GM13977 (cell line): Measurements from ENCODE around the gene TAC3.

ENCODE experiments used
- DNase-seq: peaks from one replicate; pipeline ENCODE4 v3.0.0; 2012; ENCODE audit warnings: low spot score
- in situ Hi-C: fragments of 300-500 bp; cut with MboI; formaldehyde crosslinking; loops from one replicate; pipeline ENCODE4 v1.12.0; 2022; ENCODE audit warnings: low sequenced_read_pairs, low pct_unique_long_range_greater_than_20kb, mixed read lengths, inconsistent platforms; ENCODE audit not compliant: unreplicated experiment
- TF ChIP-seq, protein P1 (sequence below): IDR thresholded peaks from 2 replicates; pipeline ENCODE4 v1.5.1; 2012; ENCODE audit warnings: mild to moderate bottlenecking, control low read depth; ENCODE audit not compliant: insufficient read depth; ENCODE audit errors: extremely low read depth, missing control alignments

TAC3 gene

DNA sequence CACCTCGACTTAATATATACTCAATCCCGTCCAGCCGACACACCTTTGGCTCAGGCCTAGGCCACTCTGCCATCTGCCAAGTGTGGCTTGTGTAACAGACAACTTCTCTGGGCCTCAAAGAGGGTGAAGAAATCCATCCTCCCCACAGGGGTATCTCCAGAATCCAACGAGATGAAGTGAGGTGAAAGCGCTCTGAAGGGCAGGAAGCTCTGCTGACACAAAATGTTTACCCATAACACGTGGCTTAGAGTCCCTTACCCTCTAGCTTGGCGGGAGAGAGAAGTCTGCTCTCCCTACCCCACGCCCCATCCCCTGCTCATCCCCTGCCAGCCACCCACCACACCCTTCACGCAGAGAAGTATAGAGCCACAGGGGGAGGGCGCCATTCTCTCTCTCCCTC is 23.0 kb downstream of the TAC3 start:
- TF ChIP-seq, protein P1, sequence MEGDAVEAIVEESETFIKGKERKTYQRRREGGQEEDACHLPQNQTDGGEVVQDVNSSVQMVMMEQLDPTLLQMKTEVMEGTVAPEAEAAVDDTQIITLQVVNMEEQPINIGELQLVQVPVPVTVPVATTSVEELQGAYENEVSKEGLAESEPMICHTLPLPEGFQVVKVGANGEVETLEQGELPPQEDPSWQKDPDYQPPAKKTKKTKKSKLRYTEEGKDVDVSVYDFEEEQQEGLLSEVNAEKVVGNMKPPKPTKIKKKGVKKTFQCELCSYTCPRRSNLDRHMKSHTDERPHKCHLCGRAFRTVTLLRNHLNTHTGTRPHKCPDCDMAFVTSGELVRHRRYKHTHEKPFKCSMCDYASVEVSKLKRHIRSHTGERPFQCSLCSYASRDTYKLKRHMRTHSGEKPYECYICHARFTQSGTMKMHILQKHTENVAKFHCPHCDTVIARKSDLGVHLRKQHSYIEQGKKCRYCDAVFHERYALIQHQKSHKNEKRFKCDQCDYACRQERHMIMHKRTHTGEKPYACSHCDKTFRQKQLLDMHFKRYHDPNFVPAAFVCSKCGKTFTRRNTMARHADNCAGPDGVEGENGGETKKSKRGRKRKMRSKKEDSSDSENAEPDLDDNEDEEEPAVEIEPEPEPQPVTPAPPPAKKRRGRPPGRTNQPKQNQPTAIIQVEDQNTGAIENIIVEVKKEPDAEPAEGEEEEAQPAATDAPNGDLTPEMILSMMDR = no peak
- DNase-seq = no peak
- in situ Hi-C loops = no loop called here

DNA sequence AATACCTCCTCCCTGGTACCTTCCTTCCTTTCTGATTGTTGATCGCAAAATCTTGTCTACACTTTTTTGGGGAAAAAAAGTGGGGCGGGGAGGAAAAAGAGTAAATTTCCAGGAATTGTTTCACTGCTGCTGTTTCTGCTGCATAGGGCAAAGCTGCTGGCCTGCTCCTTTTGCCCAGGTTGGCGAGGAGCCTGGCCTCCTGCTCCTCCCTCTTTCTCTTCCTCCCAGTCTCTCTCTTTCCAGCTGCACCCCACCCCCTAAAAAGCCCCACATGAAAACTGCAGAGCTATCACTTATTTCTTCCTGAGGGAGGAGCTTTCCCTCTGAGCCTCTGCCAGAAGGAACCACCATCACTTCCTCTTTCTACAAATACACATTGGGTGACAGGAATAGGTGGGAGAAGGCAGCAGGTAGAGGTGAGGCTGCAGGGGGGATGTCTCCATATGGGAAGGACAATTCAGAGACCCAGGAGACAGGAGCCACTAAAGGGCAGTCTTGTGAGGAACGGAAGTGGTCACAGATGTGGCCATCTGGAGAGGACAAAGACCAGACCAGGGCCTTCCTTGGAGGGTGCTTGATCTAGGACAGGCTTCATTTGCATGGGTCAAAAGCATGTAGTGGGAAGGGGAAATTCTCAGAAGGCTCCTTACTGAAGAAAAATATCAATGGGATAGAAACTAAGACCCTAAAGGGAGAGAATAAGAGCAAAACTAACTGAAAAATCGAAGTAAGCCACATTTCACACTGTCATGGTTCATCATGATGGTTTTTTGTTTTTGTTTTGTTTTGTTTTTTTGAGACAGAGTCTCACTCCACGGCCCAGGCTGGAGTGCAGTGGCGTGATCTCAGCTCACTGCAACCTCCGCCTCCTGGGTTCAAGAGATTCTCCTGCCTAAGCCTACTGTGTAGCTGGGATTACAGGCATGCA is 24.7 kb downstream of the TAC3 start:
- in situ Hi-C loops = no loop called here
- peak; percentile 24 for DNase-seq
- TF ChIP-seq, protein P1 = no peak

DNA sequence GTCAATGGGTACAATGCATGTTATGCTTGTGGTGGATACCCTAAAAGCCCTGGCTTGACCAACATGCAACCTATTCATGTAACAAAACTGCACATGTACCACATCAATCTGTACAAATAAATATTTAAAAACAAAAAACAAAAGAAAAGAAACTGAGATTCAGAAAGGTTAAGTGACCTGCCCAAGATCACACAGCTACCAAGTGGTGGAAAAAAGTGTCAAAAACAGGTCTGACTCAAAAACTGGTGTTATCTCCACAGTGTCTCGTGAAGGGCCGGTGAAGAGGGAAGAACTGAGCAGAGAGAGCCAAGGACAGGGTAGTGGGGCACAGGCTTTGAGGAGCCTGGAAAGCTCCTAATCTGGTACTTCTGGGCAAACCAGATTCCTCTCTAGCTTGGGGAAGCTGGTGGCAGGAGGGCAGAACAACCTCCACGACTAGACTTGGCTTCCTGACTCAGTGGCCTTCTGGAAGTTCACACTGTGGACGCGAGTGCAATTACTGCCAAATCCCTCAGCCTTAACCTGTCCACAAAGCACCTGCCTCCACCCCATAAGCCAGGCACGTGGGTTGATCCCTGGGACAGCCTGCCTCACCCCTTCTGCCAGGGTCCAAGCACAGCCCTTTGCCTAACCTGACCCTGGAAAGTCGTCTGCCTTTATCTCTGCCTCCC is 25.5 kb downstream of the TAC3 start:
- DNase-seq = no peak
- in situ Hi-C loops = no loop called here

DNA sequence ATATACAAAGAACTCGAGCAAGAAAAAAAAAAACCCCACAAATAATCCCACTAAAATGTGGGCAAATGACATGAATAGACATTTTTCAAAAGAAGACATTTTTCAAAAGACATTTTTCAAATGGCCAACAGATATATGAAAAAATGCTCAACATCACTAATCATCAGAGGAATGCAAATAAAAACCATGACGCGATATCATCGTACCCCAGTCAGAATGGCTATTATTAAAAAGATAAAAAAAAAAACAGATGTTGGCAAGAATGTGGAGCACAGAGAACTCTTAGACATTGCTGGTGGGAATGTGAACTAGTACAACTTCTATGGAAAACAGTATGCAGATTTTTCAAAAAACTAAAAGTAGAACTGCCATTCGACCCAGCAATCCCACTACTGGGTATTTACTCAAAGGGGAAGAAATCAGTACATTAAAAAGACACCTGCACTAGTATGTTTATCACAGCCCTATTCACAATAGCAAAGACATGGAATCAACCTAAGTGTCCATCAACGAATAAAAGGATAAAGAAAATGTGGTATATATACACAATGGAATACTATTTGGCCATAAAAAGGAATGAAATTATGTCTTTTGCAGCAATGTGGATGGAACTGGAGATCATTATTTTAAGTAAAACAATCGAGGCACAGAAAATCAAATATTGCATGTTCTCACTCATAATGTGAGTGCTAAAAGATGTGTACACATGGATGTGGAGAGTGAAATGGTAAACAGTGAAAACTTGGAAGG is 26.3 kb downstream of the TAC3 start:
- TF ChIP-seq, protein P1 = no peak
- DNase-seq = no peak
- in situ Hi-C loops = no loop called here

More for the DNA sequence above, 25.5 kb downstream of the TAC3 start:
- TF ChIP-seq, protein P1 = no peak

DNA sequence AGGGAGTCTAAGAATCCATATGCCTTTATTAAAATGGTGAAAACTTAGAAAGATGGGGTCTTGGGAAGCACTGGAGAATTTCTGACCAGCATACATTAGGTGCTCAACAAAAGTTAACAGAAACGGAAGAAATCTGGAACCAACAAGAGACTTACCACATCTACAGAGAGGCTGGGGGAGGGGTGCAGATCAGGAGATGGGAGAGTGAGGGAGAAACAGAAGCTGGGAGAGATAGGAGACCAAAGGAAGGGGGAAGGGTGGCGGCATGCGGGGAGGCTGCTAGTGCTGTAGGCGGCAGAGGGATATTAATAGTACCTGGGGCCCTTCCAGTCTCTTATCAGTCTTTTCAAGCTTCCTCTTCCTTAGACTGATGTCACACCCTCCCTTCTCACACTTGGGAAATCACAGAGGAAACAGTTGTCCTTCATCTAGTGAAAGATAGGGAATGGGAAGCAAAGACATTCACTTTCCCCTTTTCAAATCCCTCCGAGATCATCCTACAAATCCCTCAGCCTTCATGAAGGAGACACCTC is 28.1 kb downstream of the TAC3 start:
- DNase-seq = peak; percentile 14
- TF ChIP-seq, protein P1 = no peak
- in situ Hi-C loops = no loop called here

DNA sequence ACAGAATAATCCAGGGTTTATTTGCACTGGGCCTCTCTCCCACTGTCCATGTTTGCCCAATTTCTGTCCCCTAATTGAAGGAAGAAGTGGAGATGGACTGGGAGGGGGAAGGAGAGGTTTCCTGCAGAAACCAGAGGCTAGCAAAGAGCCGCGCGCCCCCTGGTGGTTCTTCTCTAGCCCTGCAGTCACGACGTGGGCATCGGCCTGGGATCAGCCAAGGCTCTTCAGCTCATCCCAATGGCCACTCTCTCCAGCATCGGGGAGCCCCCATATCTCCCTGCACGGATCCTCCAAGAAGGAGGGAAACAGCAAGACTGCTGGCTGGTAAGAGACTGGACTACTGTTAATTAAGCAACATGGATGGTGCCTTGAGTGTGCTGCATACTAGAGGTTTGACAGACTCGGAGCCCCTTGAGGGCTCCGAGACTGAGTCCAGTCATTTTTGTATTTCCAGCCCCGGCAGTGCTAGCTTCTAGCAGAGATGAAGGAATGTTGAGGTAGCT is 28.7 kb downstream of the TAC3 start:
- TF ChIP-seq, protein P1 = peak; percentile 96
- DNase-seq = peak; percentile 75
- in situ Hi-C loops = no loop called here
